RPMI8226 (cell line): Measurements from ENCODE around the gene ANTKMT.

Source experiments
- DNase-seq: peaks from one replicate; pipeline ENCODE4 v3.0.0-alpha.2; 2015

ANTKMT gene

GRCh38 chr16:700684-701584 lies 20.0 kb upstream of the ANTKMT start:
- peak; percentile 61 for DNase-seq

GRCh38 chr16:702341-702740 lies 18.6 kb upstream of the ANTKMT start:
- no peak for DNase-seq

- DNase-seq: no peak
These were observed 17.5 kb upstream of the ANTKMT start for GRCh38 chr16:703406-703805.

GRCh38 chr16:704047-704446 lies 16.9 kb upstream of the ANTKMT start:
- DNase-seq: no peak

GRCh38 chr16:704552-705380 lies 16.2 kb upstream of the ANTKMT start:
- no peak for DNase-seq

- no peak for DNase-seq
These were observed 15.3 kb upstream of the ANTKMT start, which contains the start of gene FBXL16 for GRCh38 chr16:705431-706188. FBXL16 (minus strand) TSS chr16:705801; CDS start chr16:697405, 8,396 bp downstream.

- DNase-seq: no peak
These were observed 14.5 kb upstream of the ANTKMT start for GRCh38 chr16:706189-707061.

- DNase-seq: peak; percentile 69
These were observed 13.8 kb upstream of the ANTKMT start for GRCh38 chr16:707062-707538.

- no peak for DNase-seq
These were observed 12.9 kb upstream of the ANTKMT start for GRCh38 chr16:708019-708418.

- no peak for DNase-seq
These were observed 12.0 kb upstream of the ANTKMT start for GRCh38 chr16:708959-709358.

GRCh38 chr16:709566-710499 lies 11.1 kb upstream of the ANTKMT start:
- DNase-seq: peak; percentile 71

GRCh38 chr16:710500-711075 lies 10.4 kb upstream of the ANTKMT start:
- peak; percentile 22 for DNase-seq

GRCh38 chr16:711084-711483 lies 9.9 kb upstream of the ANTKMT start:
- DNase-seq: no peak

GRCh38 chr16:711548-712320 lies 9.2 kb upstream of the ANTKMT start:
- DNase-seq: peak; percentile 85

- peak; percentile 75 for DNase-seq
These were observed 8.2 kb upstream of the ANTKMT start for GRCh38 chr16:712740-713250.

- no peak for DNase-seq
These were observed 6.9 kb upstream of the ANTKMT start for GRCh38 chr16:714079-714478.

- DNase-seq: peak; percentile 96
These were observed 6.1 kb upstream of the ANTKMT start, which contains the start of gene METRN for GRCh38 chr16:714558-715476. METRN (plus strand) TSS chr16:715118; CDS start chr16:715290, 172 bp downstream.
